Effector memory CD4-positive, alpha-beta T cell (primary cell): ENCODE results near the gene CEACAM4.

ENCODE experiments used
- DNase-seq, 3 donors: peaks; one replicate each; pipeline ENCODE4 v3.0.0-alpha.2; 2020
- H3K27ac ChIP-seq: 2 replicates; pipeline ENCODE4 v1.7.0; 2013; ENCODE audit warnings: mild to moderate bottlenecking, low read length, moderate library complexity; ENCODE audit not compliant: insufficient read depth, poor library complexity, severe bottlenecking
- H3K27me3 ChIP-seq: replicated peaks from 2 replicates; pipeline ENCODE4 v1.7.0; 2013; ENCODE audit warnings: mild to moderate bottlenecking, low read length; ENCODE audit not compliant: insufficient read depth, control insufficient read depth, poor library complexity, severe bottlenecking
- H3K36me3 ChIP-seq: 2 replicates; pipeline ENCODE4 v1.7.0; 2013; ENCODE audit warnings: mild to moderate bottlenecking, low read length, moderate library complexity; ENCODE audit not compliant: control insufficient read depth, insufficient read depth
- H3K4me1 ChIP-seq: 2 replicates; pipeline ENCODE4 v1.7.0; 2013; ENCODE audit warnings: low read length, mild to moderate bottlenecking; ENCODE audit not compliant: control insufficient read depth, insufficient read depth, poor library complexity, severe bottlenecking
- H3K4me3 ChIP-seq: 2 replicates; pipeline ENCODE4 v1.7.0; 2013; ENCODE audit warnings: low read length, low read depth, mild to moderate bottlenecking; ENCODE audit not compliant: insufficient read depth, poor library complexity, severe bottlenecking
- H3K9me3 ChIP-seq: 2 replicates; pipeline ENCODE4 v1.7.0; 2013; ENCODE audit warnings: mild to moderate bottlenecking, low read length, moderate library complexity; ENCODE audit not compliant: control insufficient read depth

The CEACAM4 gene

DNA sequence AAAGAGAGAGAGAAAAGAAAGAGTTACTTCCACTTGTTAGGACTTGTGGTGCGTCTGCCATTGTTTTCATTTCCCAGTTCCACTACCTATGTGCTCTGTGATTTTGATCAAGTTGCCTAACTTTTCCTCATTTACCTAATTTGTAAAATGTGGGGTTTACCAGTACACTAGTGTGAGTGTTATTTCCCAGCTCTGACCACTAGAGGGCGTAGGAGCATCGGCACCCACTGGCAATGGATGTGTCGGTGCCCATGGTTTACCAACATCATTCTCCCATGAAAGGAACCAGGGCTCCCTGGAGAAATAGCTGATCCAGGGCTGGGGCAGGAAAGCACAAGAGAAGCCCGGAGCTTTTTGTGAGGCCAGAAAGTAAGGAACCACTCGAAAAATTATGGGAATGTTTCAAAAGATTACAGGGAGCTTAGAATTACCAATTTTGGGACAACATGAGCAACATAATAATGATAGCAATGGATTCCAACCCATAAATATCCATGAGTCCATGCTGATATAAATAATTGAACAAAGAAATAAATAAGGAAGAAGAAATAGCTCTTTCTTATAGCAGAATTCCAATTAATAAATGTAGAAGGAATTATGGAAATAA is 15.1 kb upstream of the CEACAM4 start:
- Histone ChIP-seq H3K4me3 (no peak overlapping the region), H3K4me1 (peaks cover 4% of the 10 kb centered on the region), H3K36me3 (no peaks in the 10 kb centered on the region), H3K27ac (no peak overlapping the region), H3K27me3 (peaks cover 4% of the 10 kb centered on the region), H3K9me3 (no peaks in the 10 kb centered on the region)
- DNase-seq: peak; percentile 38 to 64 (median 49)

DNA sequence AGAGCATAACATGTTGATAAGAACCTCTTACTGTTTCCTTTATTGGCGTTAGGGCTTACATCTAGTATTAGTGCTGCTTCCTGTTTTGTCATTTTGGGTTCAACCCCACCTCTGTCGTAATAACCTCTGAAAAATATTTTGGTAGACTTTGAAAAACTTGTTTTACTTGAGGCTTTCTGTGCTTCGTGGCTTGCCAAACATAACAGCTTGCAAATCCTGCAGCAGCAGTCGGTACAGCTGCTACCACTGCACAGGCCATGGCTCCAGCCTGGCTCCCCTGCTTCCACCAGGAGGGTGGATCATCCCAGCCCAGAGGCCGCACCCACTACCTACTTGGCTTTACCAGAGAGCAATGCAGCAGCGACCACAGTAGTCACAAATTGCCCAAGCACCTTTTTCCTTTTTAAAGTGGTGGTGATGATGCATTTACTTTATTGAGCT is 11.8 kb upstream of the CEACAM4 start:
- H3K4me3 ChIP-seq: no peak overlapping the region
- H3K36me3 ChIP-seq: no peaks in the 10 kb centered on the region
- no peak for DNase-seq
- H3K4me1 ChIP-seq: peaks cover 4% of the 10 kb centered on the region
- H3K9me3 ChIP-seq: no peaks in the 10 kb centered on the region
- peaks cover 4% of the 10 kb centered on the region for H3K27me3 ChIP-seq
- no peak overlapping the region for H3K27ac ChIP-seq

DNA sequence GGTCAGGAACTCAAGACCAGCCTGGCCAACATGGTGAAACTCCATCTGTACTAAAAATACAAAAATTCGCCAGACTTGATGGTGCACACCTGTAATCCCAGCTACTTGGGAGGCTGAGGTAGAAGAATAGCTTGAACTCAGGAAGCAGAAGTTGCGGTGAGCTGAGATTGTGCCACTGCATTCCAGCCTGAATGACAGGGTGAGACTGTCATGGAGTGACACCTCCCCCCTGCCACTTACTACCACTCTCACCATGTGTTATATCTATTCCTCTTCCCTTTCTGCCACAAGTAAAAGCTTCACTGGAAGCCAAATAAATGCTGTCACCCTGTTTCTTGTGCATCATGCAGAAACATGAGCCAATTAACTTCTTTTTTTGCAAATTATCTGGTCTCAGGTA is 10.6 kb upstream of the CEACAM4 start:
- no peak overlapping the region for H3K4me3 ChIP-seq
- H3K36me3 ChIP-seq: no peaks in the 10 kb centered on the region
- H3K27me3 ChIP-seq: peaks cover 4% of the 10 kb centered on the region
- H3K4me1 ChIP-seq: peaks cover 4% of the 10 kb centered on the region
- DNase-seq: no peak
- no peaks in the 10 kb centered on the region for H3K9me3 ChIP-seq
- no peak overlapping the region for H3K27ac ChIP-seq

DNA sequence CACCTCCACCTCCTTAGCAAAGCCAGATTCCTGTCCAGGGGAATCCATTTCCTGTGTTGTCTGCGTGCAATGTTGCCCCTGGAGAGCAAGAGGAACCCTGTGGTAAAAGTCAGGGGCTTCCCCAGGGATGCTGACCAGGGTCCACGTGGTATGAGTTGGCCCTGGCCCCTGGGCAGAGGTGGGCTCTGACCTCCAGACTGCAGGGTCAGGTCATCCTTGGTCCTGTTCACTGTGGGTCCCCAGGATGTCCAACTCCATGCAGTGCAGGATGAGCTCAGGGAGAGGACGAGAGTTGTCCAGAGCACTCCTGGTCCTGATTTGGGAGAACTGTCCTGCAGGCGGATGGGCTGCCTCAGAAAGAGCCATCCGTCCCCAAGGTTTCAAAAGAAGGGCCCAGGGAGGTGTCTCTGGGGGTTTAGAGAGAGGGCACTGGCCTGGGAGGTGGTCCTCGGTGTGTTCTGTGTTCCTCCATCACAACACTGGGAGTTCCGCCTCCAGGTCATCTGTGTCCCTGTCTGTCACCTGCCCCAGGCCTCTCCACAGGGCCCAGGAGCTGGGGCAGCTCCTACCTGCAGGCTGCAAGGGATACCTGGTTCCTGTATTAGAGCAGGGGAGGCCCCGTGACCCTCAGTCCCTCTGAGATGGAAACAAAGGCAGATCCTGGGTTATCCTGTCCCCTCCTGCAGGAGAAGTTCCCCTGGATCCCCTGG is 1.2 kb upstream of the CEACAM4 start:
- Histone ChIP-seq H3K27ac (no peak overlapping the region), H3K27me3 (peaks cover 8% of the 10 kb centered on the region), H3K9me3 (peaks cover 5% of the 10 kb centered on the region), H3K36me3 (no peaks in the 10 kb centered on the region), H3K4me3 (no peak overlapping the region), H3K4me1 (no peaks in the 10 kb centered on the region)
- DNase-seq: no peak

DNA sequence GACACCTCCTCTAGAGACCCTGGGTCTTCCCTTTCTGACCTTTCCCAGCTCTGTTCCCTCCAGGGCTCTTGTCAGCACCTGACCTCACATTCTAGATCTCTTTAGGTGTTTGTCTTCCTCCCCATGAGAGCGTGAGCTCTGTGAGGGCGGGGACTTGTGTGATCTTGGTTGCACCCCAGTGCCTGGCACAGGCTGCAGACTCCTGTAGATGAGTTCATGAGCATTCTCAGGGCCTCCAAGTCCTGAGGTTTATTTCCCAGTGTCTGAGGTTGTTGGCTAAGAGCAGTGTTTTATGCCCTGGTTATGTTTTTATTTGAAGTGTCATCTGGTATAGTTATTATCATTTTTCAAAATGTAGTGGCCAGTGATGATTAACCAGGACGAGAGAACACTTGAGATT is 596 bp downstream of the CEACAM4 start:
- Histone ChIP-seq H3K27me3 (peaks cover 8% of the 10 kb centered on the region), H3K4me1 (no peaks in the 10 kb centered on the region), H3K27ac (no peak overlapping the region), H3K9me3 (peaks cover 5% of the 10 kb centered on the region), H3K36me3 (no peaks in the 10 kb centered on the region), H3K4me3 (no peak overlapping the region)
- DNase-seq: no peak

DNA sequence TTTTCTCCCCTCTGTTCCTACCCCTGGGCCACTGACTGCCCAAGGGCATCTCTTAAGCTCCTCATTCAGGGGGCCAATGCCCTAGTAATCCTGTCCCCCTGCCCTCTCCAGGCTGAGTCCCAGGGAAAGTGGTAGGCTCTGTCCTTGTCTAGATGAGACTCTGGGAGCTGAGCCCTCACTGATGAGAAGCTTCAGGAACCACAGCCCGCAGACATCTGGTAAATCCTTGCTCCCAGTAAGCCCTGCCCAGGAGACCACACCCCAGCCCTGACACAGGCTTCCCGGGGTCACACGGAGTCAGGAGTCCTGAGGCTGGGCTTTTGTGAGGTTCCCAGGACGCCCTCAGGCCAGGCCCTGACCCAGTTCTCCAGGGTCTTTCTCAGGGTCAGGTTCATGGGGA is 1.9 kb downstream of the CEACAM4 start:
- H3K4me3 ChIP-seq: no peak overlapping the region
- no peaks in the 10 kb centered on the region for H3K36me3 ChIP-seq
- no peak for DNase-seq
- no peak overlapping the region for H3K27ac ChIP-seq
- H3K4me1 ChIP-seq: no peaks in the 10 kb centered on the region
- H3K27me3 ChIP-seq: peaks cover 8% of the 10 kb centered on the region
- no peaks in the 10 kb centered on the region for H3K9me3 ChIP-seq

DNA sequence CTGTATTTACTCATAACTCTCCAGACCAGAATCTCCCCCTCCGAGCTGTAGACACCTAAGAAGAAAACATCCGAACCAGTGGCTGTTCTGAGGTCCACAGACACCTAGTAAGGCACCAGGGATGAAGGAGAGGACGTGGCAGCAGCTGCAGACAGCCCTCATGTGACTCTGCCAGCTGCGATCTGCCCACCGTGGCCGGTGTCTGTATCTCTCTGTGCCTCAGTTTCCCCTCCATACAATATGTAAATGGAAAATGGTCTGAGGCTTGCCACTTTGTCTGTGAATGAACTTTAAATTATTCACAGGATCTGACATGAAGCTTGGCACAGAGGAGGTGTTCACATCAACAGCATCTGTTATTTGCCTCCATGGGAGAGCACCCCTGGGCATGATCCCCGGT is 2.4 kb downstream of the CEACAM4 start:
- Histone ChIP-seq H3K36me3 (no peaks in the 10 kb centered on the region), H3K9me3 (no peaks in the 10 kb centered on the region), H3K27ac (no peak overlapping the region), H3K4me3 (no peak overlapping the region), H3K4me1 (no peaks in the 10 kb centered on the region), H3K27me3 (peaks cover 8% of the 10 kb centered on the region)
- no peak for DNase-seq

DNA sequence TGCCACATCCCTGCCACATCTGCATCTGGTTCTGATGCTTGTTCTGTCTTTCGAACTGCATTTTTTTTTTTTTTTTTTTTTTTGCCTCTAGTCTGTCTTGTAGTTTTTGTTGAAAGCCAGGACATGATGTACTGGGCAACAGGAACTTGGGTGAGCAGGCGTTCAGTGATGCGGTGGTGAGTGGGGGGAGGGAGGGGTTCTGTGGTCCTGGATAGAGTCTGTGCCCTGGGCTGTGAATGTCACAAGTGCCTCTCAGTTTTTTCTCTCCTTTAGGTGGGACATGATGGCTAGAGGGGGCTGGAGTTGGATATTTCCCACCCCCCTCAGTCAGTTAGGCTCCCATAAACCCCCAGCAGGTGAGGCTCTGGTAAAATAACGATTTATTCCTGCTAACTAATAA is 3.5 kb downstream of the CEACAM4 start:
- Histone ChIP-seq H3K27ac (no peak overlapping the region), H3K36me3 (no peaks in the 10 kb centered on the region), H3K9me3 (no peaks in the 10 kb centered on the region), H3K4me1 (no peaks in the 10 kb centered on the region), H3K27me3 (peaks cover 4% of the 10 kb centered on the region), H3K4me3 (no peak overlapping the region)
- DNase-seq: no peak

DNA sequence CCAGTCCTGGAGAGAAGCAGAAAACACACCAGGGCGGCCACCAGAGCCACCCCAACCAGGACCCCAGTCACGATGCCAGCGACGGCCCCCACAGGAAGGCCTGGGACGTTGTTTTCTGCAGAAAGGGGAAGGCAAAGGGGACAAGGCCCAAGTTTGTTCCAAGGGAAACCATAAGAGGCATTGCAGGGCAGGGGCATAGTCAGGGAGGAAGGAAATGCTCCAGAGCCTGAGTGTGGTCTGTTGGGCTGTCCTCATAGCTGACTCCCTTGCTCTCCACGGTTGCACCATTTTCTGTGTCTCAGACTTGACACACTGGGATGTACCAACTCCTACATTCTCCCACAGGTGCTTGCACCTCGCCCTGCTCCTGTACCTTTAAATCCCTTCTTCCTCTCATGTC is 5.2 kb downstream of the CEACAM4 start:
- no peaks in the 10 kb centered on the region for H3K4me1 ChIP-seq
- no peaks in the 10 kb centered on the region for H3K9me3 ChIP-seq
- no peak overlapping the region for H3K27ac ChIP-seq
- no peaks in the 10 kb centered on the region for H3K27me3 ChIP-seq
- H3K4me3 ChIP-seq: no peak overlapping the region
- H3K36me3 ChIP-seq: no peaks in the 10 kb centered on the region
- DNase-seq: no peak

DNA sequence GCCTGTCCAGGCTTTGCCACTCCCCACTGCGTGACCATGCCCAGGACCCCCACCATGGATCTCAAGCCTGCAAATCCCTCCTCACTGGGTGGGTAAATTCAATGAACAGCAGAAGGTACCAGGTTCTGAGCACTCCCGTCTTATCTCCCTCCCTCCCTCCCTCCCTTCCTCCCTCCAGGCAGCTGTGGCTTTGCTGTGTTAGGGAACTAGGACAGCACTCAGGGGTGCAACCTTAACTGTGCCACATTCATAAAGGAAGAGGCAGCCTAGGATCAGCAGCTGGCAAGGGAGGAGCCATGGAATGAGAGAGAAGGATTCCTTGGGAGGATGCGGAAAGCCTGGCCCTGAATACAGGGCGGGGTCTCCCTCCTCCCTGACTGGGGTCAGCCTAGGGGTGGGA is 5.6 kb downstream of the CEACAM4 start:
- H3K36me3 ChIP-seq: no peaks in the 10 kb centered on the region
- no peak overlapping the region for H3K4me3 ChIP-seq
- no peaks in the 10 kb centered on the region for H3K4me1 ChIP-seq
- DNase-seq: no peak
- no peaks in the 10 kb centered on the region for H3K9me3 ChIP-seq
- H3K27me3 ChIP-seq: no peaks in the 10 kb centered on the region
- no peak overlapping the region for H3K27ac ChIP-seq
